Mucosa of gallbladder (tissue), 1 donor: ENCODE results near the gene METTL24. TPM values are rescaled to one million over a fixed set of nuclear protein-coding genes. Genes with fewer than 3 reads are reported as not detected.

ENCODE experiments used
- DNase-seq: peaks from one replicate; pipeline ENCODE4 v3.0.0-alpha.2; 2020; ENCODE audit warnings: low spot score
- total RNA-seq: library from RNA; stranded (reverse); gene quantifications from one replicate; pipeline ENCODE4 v1.2.1, GENCODE V29; 2021
- donor health status: DM: no; HTN: no; CAD: no.

The METTL24 gene
- total RNA-seq, 1 donor from 2014 or later = 15.7 TPM

DNA sequence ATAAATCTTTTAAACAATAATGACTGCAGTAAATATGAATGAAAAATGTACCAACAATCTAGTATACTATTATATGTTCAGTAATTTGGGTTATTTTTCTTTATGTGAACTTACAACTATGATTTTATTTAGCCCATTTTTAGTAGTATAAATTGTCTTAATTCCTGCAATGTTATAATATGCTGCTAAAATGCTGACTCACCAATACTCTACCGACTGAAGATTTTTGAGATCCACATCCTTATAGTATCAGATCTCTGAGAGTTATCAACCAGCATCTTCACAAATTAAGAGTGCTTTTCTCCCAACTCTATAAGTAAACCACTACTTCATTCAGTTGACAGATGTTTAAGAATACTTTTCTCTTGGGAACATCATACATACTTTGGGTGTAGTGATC is 161.3 kb downstream of the METTL24 start:
- DNase-seq = no peak

DNA sequence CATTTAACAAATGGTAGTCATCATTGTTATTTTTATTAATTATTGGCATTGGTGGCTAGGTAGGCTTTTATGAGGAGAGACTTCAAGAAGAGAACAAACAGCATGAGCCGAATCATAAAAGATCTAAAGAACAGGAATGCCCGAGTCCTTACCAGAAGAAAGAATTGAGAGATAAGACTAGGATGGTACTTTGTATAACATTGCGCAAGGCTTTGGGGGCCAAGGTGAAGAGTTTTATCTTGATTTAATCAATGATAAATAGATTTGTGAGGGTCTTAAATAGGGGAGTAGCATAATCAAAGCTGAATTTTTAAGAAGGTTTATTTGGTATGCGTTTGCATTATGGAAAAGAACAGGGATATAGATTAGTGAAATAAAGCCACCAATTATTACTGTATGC is 162.5 kb downstream of the METTL24 start:
- no peak for DNase-seq

Other genes with a start within 250 kb of the METTL24 start
- gene WASF1, start 178.7 kb downstream of the METTL24 start, total RNA-seq = 12.9 TPM
- gene CDC40, start 177.9 kb downstream of the METTL24 start, total RNA-seq = 23.0 TPM
- 5.6 TPM for gene DDO, start 57.2 kb upstream of the METTL24 start, total RNA-seq
- gene SLC22A16, start 118.3 kb upstream of the METTL24 start, total RNA-seq = not detected